H9 (cell line): Measurements from ENCODE around the gene PGBD2. TPM values are rescaled to one million over a fixed set of nuclear protein-coding genes. Genes with fewer than 3 reads are reported as not detected.

Source experiments
- DNase-seq: peaks from one replicate; pipeline ENCODE4 v3.0.0-alpha.2; 2017
- H2AFZ ChIP-seq: one replicate; pipeline ENCODE4 v1.6.1; 2013; ENCODE audit warnings: mild to moderate bottlenecking, low read length, control low read depth, moderate library complexity
- H2AK5ac ChIP-seq: 2 replicates; pipeline ENCODE4 v1.6.1; 2013; ENCODE audit warnings: low read length, control low read depth, mixed read lengths; ENCODE audit not compliant: insufficient read length
- H2BK120ac ChIP-seq: one replicate; pipeline ENCODE4 v1.6.1; 2013; ENCODE audit warnings: low read depth, mild to moderate bottlenecking, low read length, control low read depth, inconsistent platforms; ENCODE audit not compliant: poor library complexity, severe bottlenecking
- H2BK12ac ChIP-seq: 2 replicates; pipeline ENCODE4 v1.6.1; 2013; ENCODE audit warnings: low read length, control low read depth, mixed read lengths, low read depth; ENCODE audit not compliant: insufficient read length
- H2BK15ac ChIP-seq: 2 replicates; pipeline ENCODE4 v1.6.1; 2013; ENCODE audit warnings: low read depth, low read length, control low read depth
- H2BK20ac ChIP-seq: one replicate; pipeline ENCODE4 v1.6.1; 2013; ENCODE audit warnings: low read depth, mild to moderate bottlenecking, low read length, control low read depth, inconsistent platforms; ENCODE audit not compliant: poor library complexity, severe bottlenecking
- H2BK5ac ChIP-seq: 2 replicates; pipeline ENCODE4 v1.6.1; 2013; ENCODE audit warnings: low read length, control low read depth, mixed read lengths; ENCODE audit not compliant: insufficient read length
- H3K14ac ChIP-seq: 2 replicates; pipeline ENCODE4 v1.6.1; 2013; ENCODE audit warnings: low read length, control low read depth; ENCODE audit not compliant: insufficient read depth
- H3K18ac ChIP-seq: 2 replicates; pipeline ENCODE4 v1.6.1; 2013; ENCODE audit warnings: low read depth, mild to moderate bottlenecking, mixed read lengths, low read length, control low read depth; ENCODE audit not compliant: insufficient read length
- H3K23ac ChIP-seq: 2 replicates; pipeline ENCODE4 v1.6.1; 2013; ENCODE audit warnings: low read length, control low read depth, mixed read lengths, low read depth; ENCODE audit not compliant: insufficient read length
- H3K23me2 ChIP-seq: 2 replicates; pipeline ENCODE4 v1.6.1; 2013; ENCODE audit warnings: low read depth, mild to moderate bottlenecking, mixed read lengths, low read length, control low read depth; ENCODE audit not compliant: insufficient read length, poor library complexity, severe bottlenecking
- H3K27ac ChIP-seq: 2 replicates; pipeline ENCODE4 v1.5.1; 2013; ENCODE audit warnings: low read length, control low read depth, mixed read lengths, low read depth; ENCODE audit not compliant: insufficient read length
- H3K27me3 ChIP-seq: 2 replicates; pipeline ENCODE4 v1.6.1; 2013; ENCODE audit warnings: low read length, control low read depth, inconsistent platforms; ENCODE audit not compliant: insufficient read depth
- H3K4ac ChIP-seq: 2 replicates; pipeline ENCODE4 v1.6.1; 2013; ENCODE audit warnings: low read depth, mild to moderate bottlenecking, control low read depth, inconsistent platforms, low read length, moderate library complexity
- H3K4me1 ChIP-seq: 2 replicates; pipeline ENCODE4 v1.6.1; 2013; ENCODE audit warnings: low read length, control low read depth, inconsistent platforms; ENCODE audit not compliant: insufficient read depth
- H3K4me2 ChIP-seq: 2 replicates; pipeline ENCODE4 v1.6.1; 2013; ENCODE audit warnings: low read length, control low read depth, mixed read lengths; ENCODE audit not compliant: insufficient read length, insufficient read depth
- H3K56ac ChIP-seq: 2 replicates; pipeline ENCODE4 v1.6.1; 2013; ENCODE audit warnings: low read depth, mild to moderate bottlenecking, mixed read lengths, low read length, control low read depth; ENCODE audit not compliant: insufficient read length
- H3K79me1 ChIP-seq: 2 replicates; pipeline ENCODE4 v1.6.1; 2013; ENCODE audit warnings: low read depth, mild to moderate bottlenecking, moderate library complexity, low read length, control low read depth, inconsistent platforms; ENCODE audit not compliant: insufficient read depth, poor library complexity, severe bottlenecking
- H3K79me2 ChIP-seq: 2 replicates; pipeline ENCODE4 v1.6.1; 2013; ENCODE audit warnings: low read length, control low read depth, inconsistent platforms; ENCODE audit not compliant: insufficient read depth
- H3K9ac ChIP-seq: 2 replicates; pipeline ENCODE4 v1.6.1; 2013; ENCODE audit warnings: low read length, control low read depth, mixed read lengths; ENCODE audit not compliant: insufficient read length; ENCODE audit errors: extremely low read depth
- H3K9me3 ChIP-seq: one replicate; pipeline ENCODE4 v1.6.1; 2013; ENCODE audit warnings: low read depth, low read length, inconsistent platforms; ENCODE audit not compliant: control insufficient read depth
- H3T11ph ChIP-seq: one replicate; pipeline ENCODE4 v1.6.1; 2013; ENCODE audit warnings: mild to moderate bottlenecking, low read length, control low read depth, inconsistent platforms
- H4K20me1 ChIP-seq: one replicate; pipeline ENCODE4 v1.6.1; 2013; ENCODE audit not compliant: control insufficient read depth, insufficient read length, insufficient read depth
- H4K5ac ChIP-seq: 2 replicates; pipeline ENCODE4 v1.6.1; 2013; ENCODE audit warnings: low read depth, mild to moderate bottlenecking, mixed read lengths, low read length, control low read depth; ENCODE audit not compliant: insufficient read length
- H4K8ac ChIP-seq: replicated peaks from 2 replicates; pipeline ENCODE4 v1.6.1; 2013; ENCODE audit warnings: low read length, control low read depth, mixed read lengths, low read depth; ENCODE audit not compliant: insufficient read length
- H4K91ac ChIP-seq: 2 replicates; pipeline ENCODE4 v1.6.1; 2013; ENCODE audit warnings: low read depth, mild to moderate bottlenecking, moderate library complexity, mixed read lengths, low read length, control low read depth; ENCODE audit not compliant: insufficient read length
- H3K27ac Mint-ChIP-seq, 3 experiments: 2 replicates in 2 of 3; 3 replicates in 1 of 3; pipeline ENCODE4 v1.8.0; 2020 to 2021; ENCODE audit warnings: mixed read lengths in 3 of 3, mild to moderate bottlenecking in 1 of 3, moderate library complexity in 1 of 3
- H3K27me3 Mint-ChIP-seq: 2 replicates; pipeline ENCODE4 v1.8.0; 2021; ENCODE audit warnings: low read depth, mild to moderate bottlenecking, moderate library complexity, mixed read lengths
- H3K36me3 Mint-ChIP-seq, 3 experiments: 2 replicates in 2 of 3; 3 replicates in 1 of 3; pipeline ENCODE4 v1.8.0; 2020 to 2021; ENCODE audit warnings: low read depth in 3 of 3, mixed read lengths in 3 of 3; ENCODE audit not compliant: insufficient read depth in 1 of 3
- H3K4me1 Mint-ChIP-seq, 2 experiments: 2 replicates each; pipeline ENCODE4 v1.8.0; 2020; ENCODE audit warnings: mixed read lengths in 2 of 2
- H3K4me3 Mint-ChIP-seq, 2 experiments: 2 replicates in 1 of 2; 3 replicates in 1 of 2; pipeline ENCODE4 v1.8.0; 2020 to 2021; ENCODE audit warnings: mild to moderate bottlenecking in 2 of 2, mixed read lengths in 2 of 2, moderate library complexity in 1 of 2
- H3K9me3 Mint-ChIP-seq, 2 experiments: 2 replicates in 1 of 2; 3 replicates in 1 of 2; pipeline ENCODE4 v1.8.0; 2020; ENCODE audit warnings: mild to moderate bottlenecking in 2 of 2, mixed read lengths in 2 of 2, moderate library complexity in 1 of 2
- WGBS: extraction: QIAGEN DNeasy Blood & Tissue Kit; methylation state at CpG from one replicate; pipeline ENCODE4 v1.1.7; 2013; ENCODE audit warnings: missing lambda C conversion rate, low lambda C conversion rate, mixed read lengths; ENCODE audit not compliant: insufficient read length; ENCODE audit errors: extremely low coverage; 5-methylcytosine and 5-hydroxymethylcytosine counted together
- total RNA-seq: library from RNA; stranded (reverse); gene quantifications from 2 replicates; pipeline ENCODE4 v1.2.1, GENCODE V29; 2021
- TF ChIP-seq, protein P1 (sequence below): fragments of 200-600 bp; sonication (generic); conservative IDR thresholded peaks from 3 replicates; pipeline ENCODE4 v1.8.0; 2021; ENCODE audit warnings: antibody characterized with exemption, mild to moderate bottlenecking

PGBD2 gene
- total RNA-seq, 1 experiment from 2014 or later: 10.4 TPM

DNA sequence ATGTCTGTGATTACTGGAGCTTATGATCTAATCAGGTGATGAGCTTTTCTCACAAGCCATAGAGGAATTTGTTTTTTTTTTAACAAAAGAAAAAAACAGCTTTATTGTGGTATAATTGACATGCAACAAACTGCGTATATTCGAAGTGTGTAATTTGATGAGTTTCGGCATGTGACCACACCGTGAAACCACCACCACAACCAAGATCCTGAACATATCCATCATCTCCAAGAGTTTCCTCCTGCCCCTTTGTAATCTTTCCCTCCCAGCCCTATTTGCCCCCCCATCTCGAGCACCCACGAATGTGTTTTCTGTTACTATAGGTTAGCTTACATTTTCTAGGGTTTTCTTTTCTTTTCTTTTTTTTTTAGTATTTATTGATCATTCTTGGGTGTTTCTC, 4.7 kb downstream of the PGBD2 start:
- peaks cover 7% of the 10 kb centered on the region for H3K23me2 ChIP-seq
- H2AK5ac ChIP-seq: no peak overlapping the region
- H2BK20ac ChIP-seq: no peak overlapping the region
- H3K27me3 ChIP-seq: no peaks in the 10 kb centered on the region
- no peaks in the 10 kb centered on the region for H3K27me3 Mint-ChIP-seq
- no peak overlapping the region for H3K23ac ChIP-seq
- no peaks in the 10 kb centered on the region for H3K9me3 ChIP-seq
- no peak overlapping the region for H4K5ac ChIP-seq
- H2BK12ac ChIP-seq: no peak overlapping the region
- no CpG with 5 or more reads among the region's 6 CpGs for WGBS
- H2BK120ac ChIP-seq: no peak overlapping the region
- no peak overlapping the region for H3K14ac ChIP-seq
- no peak overlapping the region for H3K56ac ChIP-seq
- TF ChIP-seq, protein P1, sequence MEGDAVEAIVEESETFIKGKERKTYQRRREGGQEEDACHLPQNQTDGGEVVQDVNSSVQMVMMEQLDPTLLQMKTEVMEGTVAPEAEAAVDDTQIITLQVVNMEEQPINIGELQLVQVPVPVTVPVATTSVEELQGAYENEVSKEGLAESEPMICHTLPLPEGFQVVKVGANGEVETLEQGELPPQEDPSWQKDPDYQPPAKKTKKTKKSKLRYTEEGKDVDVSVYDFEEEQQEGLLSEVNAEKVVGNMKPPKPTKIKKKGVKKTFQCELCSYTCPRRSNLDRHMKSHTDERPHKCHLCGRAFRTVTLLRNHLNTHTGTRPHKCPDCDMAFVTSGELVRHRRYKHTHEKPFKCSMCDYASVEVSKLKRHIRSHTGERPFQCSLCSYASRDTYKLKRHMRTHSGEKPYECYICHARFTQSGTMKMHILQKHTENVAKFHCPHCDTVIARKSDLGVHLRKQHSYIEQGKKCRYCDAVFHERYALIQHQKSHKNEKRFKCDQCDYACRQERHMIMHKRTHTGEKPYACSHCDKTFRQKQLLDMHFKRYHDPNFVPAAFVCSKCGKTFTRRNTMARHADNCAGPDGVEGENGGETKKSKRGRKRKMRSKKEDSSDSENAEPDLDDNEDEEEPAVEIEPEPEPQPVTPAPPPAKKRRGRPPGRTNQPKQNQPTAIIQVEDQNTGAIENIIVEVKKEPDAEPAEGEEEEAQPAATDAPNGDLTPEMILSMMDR: no peak
- no peak for DNase-seq
- no peaks in the 10 kb centered on the region; the same call in 1 of the 2 replicates for H3K79me2 ChIP-seq
- H3T11ph ChIP-seq: no peak overlapping the region
- no peak overlapping the region for H3K18ac ChIP-seq
- no peaks in the 10 kb centered on the region for H4K20me1 ChIP-seq
- no peak overlapping the region for H3K4ac ChIP-seq
- peaks cover 22 to 51% (median 33%) of the 10 kb centered on the region in 3 experiments for H3K36me3 Mint-ChIP-seq
- H3K27ac Mint-ChIP-seq: no peak overlapping the region
- no peak overlapping the region for H2AFZ ChIP-seq
- no peak overlapping the region for H3K27ac ChIP-seq
- no peak overlapping the region for H3K9ac ChIP-seq
- H2BK5ac ChIP-seq: no peak overlapping the region
- peaks cover 2% of the 10 kb centered on the region; the same call in 1 of the 2 replicates for H3K4me1 ChIP-seq
- no peak overlapping the region for H4K91ac ChIP-seq
- H4K8ac ChIP-seq: no peak overlapping the region
- H3K79me1 ChIP-seq: no peaks in the 10 kb centered on the region
- no peaks in the 10 kb centered on the region; a peak in 2 of 5 replicates for H3K9me3 Mint-ChIP-seq
- no peak overlapping the region for H3K4me3 Mint-ChIP-seq
- H3K4me2 ChIP-seq: no peak overlapping the region
- H2BK15ac ChIP-seq: no peak overlapping the region
- peaks cover 20 to 21% of the 10 kb centered on the region in 2 experiments for H3K4me1 Mint-ChIP-seq
